ENCODE data around the gene CECR2. TPM values are rescaled to one million over a fixed set of nuclear protein-coding genes. Genes with fewer than 3 reads are reported as not detected.
"Not testable (repeated sequence)": the region's sequence is repeated elsewhere in the genome, so short reads cannot be mapped to it uniquely, and the experiment has no call there.

Gene CECR2
- total and polyA plus RNA-seq, 8 donors = 0.89 to 4.4 (median 2.7) TPM

- WGBS, 2 donors = 56 to 75% methylated on average over 2 of the region's 2 CpGs
- no peak for FAIRE-seq
- Histone ChIP-seq H3K4me3 (no peak overlapping the region), H3K27ac (no peak overlapping the region), H3K27me3 (no peaks in the 10 kb centered on the region), H3K9me3 (no peaks in the 10 kb centered on the region), H3K4me1 (no peaks in the 10 kb centered on the region), H3K36me3 (no peaks in the 10 kb centered on the region)
- intact Hi-C loops (cut with DNase I) = loop anchor here in 1 of 3 donors (10.0 kb wide), 1 partner anchor 349 kb away; no protein-coding TSS in a partner anchor
- ATAC-seq = no peak
- DNase-seq = no peak
- TF ChIP-seq, protein P1, sequence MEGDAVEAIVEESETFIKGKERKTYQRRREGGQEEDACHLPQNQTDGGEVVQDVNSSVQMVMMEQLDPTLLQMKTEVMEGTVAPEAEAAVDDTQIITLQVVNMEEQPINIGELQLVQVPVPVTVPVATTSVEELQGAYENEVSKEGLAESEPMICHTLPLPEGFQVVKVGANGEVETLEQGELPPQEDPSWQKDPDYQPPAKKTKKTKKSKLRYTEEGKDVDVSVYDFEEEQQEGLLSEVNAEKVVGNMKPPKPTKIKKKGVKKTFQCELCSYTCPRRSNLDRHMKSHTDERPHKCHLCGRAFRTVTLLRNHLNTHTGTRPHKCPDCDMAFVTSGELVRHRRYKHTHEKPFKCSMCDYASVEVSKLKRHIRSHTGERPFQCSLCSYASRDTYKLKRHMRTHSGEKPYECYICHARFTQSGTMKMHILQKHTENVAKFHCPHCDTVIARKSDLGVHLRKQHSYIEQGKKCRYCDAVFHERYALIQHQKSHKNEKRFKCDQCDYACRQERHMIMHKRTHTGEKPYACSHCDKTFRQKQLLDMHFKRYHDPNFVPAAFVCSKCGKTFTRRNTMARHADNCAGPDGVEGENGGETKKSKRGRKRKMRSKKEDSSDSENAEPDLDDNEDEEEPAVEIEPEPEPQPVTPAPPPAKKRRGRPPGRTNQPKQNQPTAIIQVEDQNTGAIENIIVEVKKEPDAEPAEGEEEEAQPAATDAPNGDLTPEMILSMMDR (IDR thresholded peaks at IDR 0.05) = no peak
Observed at GRCh38 chr22:17513612-17514011, 144.4 kb downstream of the CECR2 start.

DNA sequence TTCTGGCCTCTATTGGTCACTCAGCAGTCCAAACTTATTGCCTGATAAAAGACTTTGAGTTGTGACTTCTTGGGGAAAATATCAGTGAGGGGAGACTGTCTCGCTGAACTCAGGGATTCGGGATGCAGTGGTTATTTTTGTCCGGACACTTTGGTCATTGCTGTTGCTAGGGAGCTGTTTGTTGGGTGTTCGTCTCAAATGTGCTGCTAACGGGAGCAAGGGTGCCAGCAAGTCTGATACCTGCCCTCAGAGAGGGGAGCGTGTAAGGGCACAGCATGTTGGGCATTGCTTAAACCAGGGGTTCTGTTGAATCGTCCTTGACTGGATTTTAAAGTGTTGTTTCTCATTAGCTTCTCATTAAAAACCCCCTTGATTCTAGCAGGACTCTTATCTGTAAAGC is 144.8 kb downstream of the CECR2 start:
- Histone ChIP-seq H3K9me3 (no peaks in the 10 kb centered on the region), H3K4me3 (no peak overlapping the region), H3K27ac (no peak overlapping the region), H3K4me1 (no peaks in the 10 kb centered on the region), H3K27me3 (no peaks in the 10 kb centered on the region), H3K36me3 (no peaks in the 10 kb centered on the region)
- ATAC-seq = no peak
- no peak for FAIRE-seq
- TF ChIP-seq, protein P1 (IDR thresholded peaks at IDR 0.05) = no peak
- intact Hi-C loops (cut with DNase I) = loop anchor here in 1 of 3 donors (10.0 kb wide), 1 partner anchor 349 kb away; no protein-coding TSS in a partner anchor
- 88 to 93% methylated on average over 7 of the region's 7 CpGs for WGBS, 2 donors
- no peak for DNase-seq

DNA sequence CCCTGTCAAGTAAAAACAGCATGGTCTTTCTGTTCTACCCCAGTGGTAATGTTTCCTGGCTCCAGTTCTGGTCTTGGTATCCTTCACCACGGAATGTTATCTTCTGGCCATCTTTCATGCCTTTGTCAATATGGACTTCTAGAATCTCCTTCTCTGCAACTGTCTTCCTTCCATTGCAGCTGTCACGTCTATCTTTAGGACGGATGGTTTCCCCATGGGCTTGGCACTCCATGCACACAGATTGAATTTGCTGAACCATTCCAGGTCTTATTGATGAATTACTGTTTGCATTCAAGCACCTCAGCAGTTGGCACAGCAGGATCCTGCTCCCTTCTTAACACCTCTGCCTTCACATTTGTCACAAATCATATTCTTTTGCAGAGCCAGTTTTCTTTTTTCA is 149.1 kb downstream of the CECR2 start:
- 61 to 62% methylated on average over 3 of the region's 3 CpGs for WGBS, 2 donors
- ATAC-seq (no peak), DNase-seq (no peak), FAIRE-seq (no peak)
- intact Hi-C loops (cut with DNase I) = loop anchor here in 1 of 3 donors (10.0 kb wide), 1 partner anchor 354 kb away; no protein-coding TSS in a partner anchor
- TF ChIP-seq, protein P1 (IDR thresholded peaks at IDR 0.05) = no peak
- Histone ChIP-seq H3K36me3 (no peaks in the 10 kb centered on the region), H3K4me3 (no peak overlapping the region), H3K27ac (no peak overlapping the region), H3K27me3 (no peaks in the 10 kb centered on the region), H3K9me3 (no peaks in the 10 kb centered on the region), H3K4me1 (no peaks in the 10 kb centered on the region)

- ATAC-seq; FAIRE-seq; H3K27me3 ChIP-seq; intact Hi-C loops (cut with DNase I); H3K9me3 ChIP-seq; H3K36me3 ChIP-seq; H3K27ac ChIP-seq; H3K4me3 ChIP-seq; H3K4me1 ChIP-seq; DNase-seq: not testable (repeated sequence)
- WGBS, 2 donors = 83 to 95% methylated on average over 1 of the region's 1 CpG
Observed at GRCh38 chr22:17521971-17522370, 152.7 kb downstream of the CECR2 start.

DNA sequence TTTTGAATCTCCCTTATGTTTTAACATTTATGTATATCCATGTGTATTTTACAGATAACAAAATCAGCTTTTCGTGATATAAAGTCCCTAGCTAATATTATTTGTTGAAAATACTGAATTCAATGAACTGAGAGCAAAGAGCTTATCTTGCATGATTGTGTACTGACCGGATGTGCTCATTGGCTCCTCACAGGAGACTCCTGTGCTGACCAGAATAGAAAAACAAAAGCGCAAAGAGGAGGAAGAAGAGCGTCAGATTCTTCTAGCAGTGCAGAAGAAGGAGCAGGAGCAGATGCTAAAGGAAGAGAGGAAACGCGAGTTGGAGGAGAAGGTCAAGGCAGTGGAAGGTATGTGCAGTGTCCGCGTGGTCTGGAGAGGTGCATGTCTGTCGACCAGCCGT is 154.7 kb downstream of the CECR2 start:
- TF ChIP-seq, protein P1 (IDR thresholded peaks at IDR 0.05) = no peak
- no peak overlapping the region for H3K4me3 ChIP-seq
- H3K4me1 ChIP-seq = no peaks in the 10 kb centered on the region
- no peaks in the 10 kb centered on the region for H3K9me3 ChIP-seq
- H3K27ac ChIP-seq = no peak overlapping the region
- H3K27me3 ChIP-seq = no peaks in the 10 kb centered on the region
- intact Hi-C loops (cut with DNase I) = no loop called here
- ATAC-seq = no peak
- no peak for FAIRE-seq
- H3K36me3 ChIP-seq = no peaks in the 10 kb centered on the region
- DNase-seq = no peak
- 88% methylated on average over 10 of the region's 10 CpGs for WGBS, 2 donors

All from pancreas (tissue), 10 donors.